HCT116 (cell line): ENCODE data around the gene MYH11. TPM values are rescaled to one million over a fixed set of nuclear protein-coding genes. Genes with fewer than 3 reads are reported as not detected.
"Not testable (repeated sequence)": the region's sequence is repeated elsewhere in the genome, so short reads cannot be mapped to it uniquely, and the experiment has no call there.

ENCODE experiments used
- ATAC-seq: fragments of 200-7000 bp; cut with Tn5 transposase; 2 replicates; pipeline ENCODE4 v1.9.1; 2020; ENCODE audit warnings: mild to moderate bottlenecking, moderate library complexity
- BruUV-seq: library from RNA; stranded (reverse); fragments of 400-500 nt; replicated peaks from 2 replicates; lab custom pipeline; 2021; lab: Mats Ljungman, UMichigan
- CTCF ChIA-PET: fragments of 300-600 bp; sonication (Branson Sonifier 250); formaldehyde crosslinking; loops from one replicate; lab custom pipeline; 2021; ENCODE audit warnings: antibody characterized with exemption; lab: Charles Lee
- POLR2A ChIA-PET: fragments of 300-600, 350-600 bp; sonication (Branson Sonifier 250); formaldehyde crosslinking; loops from one replicate; lab custom pipeline; 2021; ENCODE audit warnings: antibody characterized with exemption; lab: Charles Lee
- RAD21 ChIA-PET, 2 experiments: fragments of 300-600 bp; sonication (Branson Sonifier 250); formaldehyde crosslinking; loops; one replicate each; lab custom pipeline; 2023; ENCODE audit warnings: low total read pairs in 2 of 2; ENCODE audit not compliant: uncharacterized antibody in 2 of 2, unreplicated experiment in 2 of 2, low non-redundant PET in 1 of 2; lab: Charles Lee
- DNase-seq: peaks from one replicate; pipeline ENCODE4 v3.0.0-alpha.2; 2010; ENCODE audit warnings: low read depth, low spot score
- H2AFZ ChIP-seq: fragments of 200-600 bp; shearing (Covaris generic), sonication (generic); 2 replicates; pipeline ENCODE4 v1.6.1; 2017; ENCODE audit warnings: low read depth, mixed run types, mixed read lengths, antibody characterized with exemption, low read length; ENCODE audit not compliant: poor library complexity, severe bottlenecking
- H3K27ac ChIP-seq: 2 replicates; pipeline ENCODE4 v1.5.1; 2012; ENCODE audit warnings: low read depth, low read length
- H3K27me3 ChIP-seq: fragments of 200-600 bp; sonication (generic); 2 replicates; pipeline ENCODE4 v1.6.1; 2016; ENCODE audit warnings: mixed run types, low read length, mixed read lengths; ENCODE audit not compliant: insufficient read depth
- H3K36me3 ChIP-seq, 2 experiments: fragments of 200-500 bp in 1 of 2; fragments of 200-600 bp in 1 of 2; sonication (Bioruptor generic) in 1 of 2; sonication (generic) in 1 of 2; 2 replicates each; pipeline versions ENCODE4 v1.5.1 to v1.6.1; 2014 to 2016; ENCODE audit warnings: low read length in 2 of 2, inconsistent platforms in 1 of 2, mixed read lengths in 1 of 2, mixed run types in 1 of 2; ENCODE audit not compliant: insufficient read depth in 2 of 2, control insufficient read depth in 1 of 2
- H3K4me1 ChIP-seq, 2 experiments: fragments of 200-600 bp in 1 of 2; sonication (generic) in 1 of 2; 2 replicates each; pipeline versions ENCODE4 v1.5.1 to v1.6.1; 2012 to 2017; ENCODE audit warnings: low read length in 2 of 2, inconsistent platforms in 1 of 2, mild to moderate bottlenecking in 1 of 2, mixed read lengths in 1 of 2, mixed run types in 1 of 2, moderate library complexity in 1 of 2; ENCODE audit not compliant: insufficient read depth in 2 of 2, control insufficient read depth in 1 of 2
- H3K4me2 ChIP-seq: fragments of 200-600 bp; sonication (generic); 2 replicates; pipeline ENCODE4 v1.6.1; 2017; ENCODE audit warnings: mixed run types, low read length, mixed read lengths
- H3K4me3 ChIP-seq, 2 experiments: fragments of 200-600 bp in 1 of 2; sonication (generic) in 1 of 2; replicated peaks in 1 of 2; 2 replicates each; pipeline ENCODE4 v1.5.1; 2011 to 2016; ENCODE audit warnings: low read length in 2 of 2, control low read depth in 1 of 2, low read depth in 1 of 2, mild to moderate bottlenecking in 1 of 2, mixed read lengths in 1 of 2, mixed run types in 1 of 2
- H3K79me2 ChIP-seq: fragments of 200-600 bp; sonication (generic); 2 replicates; pipeline ENCODE4 v1.6.1; 2017; ENCODE audit warnings: mild to moderate bottlenecking, mixed run types, low read length, moderate library complexity, mixed read lengths; ENCODE audit not compliant: insufficient read depth
- H3K9ac ChIP-seq: fragments of 200-600 bp; sonication (generic); 2 replicates; pipeline ENCODE4 v1.6.1; 2016; ENCODE audit warnings: low read length, mixed read lengths
- H3K9me2 ChIP-seq: fragments of 200-600 bp; sonication (generic), shearing (Covaris generic); 2 replicates; pipeline ENCODE4 v1.6.1; 2017; ENCODE audit warnings: mixed run types, mild to moderate bottlenecking, moderate library complexity; ENCODE audit not compliant: insufficient read depth
- H3K9me3 ChIP-seq, 2 experiments: fragments of 200-500 bp in 1 of 2; fragments of 200-600 bp in 1 of 2; sonication (Bioruptor generic) in 1 of 2; sonication (generic) in 1 of 2; 2 replicates each; pipeline ENCODE4 v1.6.1; 2014 to 2017; ENCODE audit warnings: low read length in 2 of 2, mixed read lengths in 2 of 2, inconsistent platforms in 1 of 2, low read depth in 1 of 2, mild to moderate bottlenecking in 1 of 2, mixed run types in 1 of 2, moderate library complexity in 1 of 2; ENCODE audit not compliant: control insufficient read depth in 1 of 2, insufficient read depth in 1 of 2
- H4K20me1 ChIP-seq: fragments of 200-600 bp; sonication (generic), shearing (Covaris generic); 2 replicates; pipeline ENCODE4 v1.6.1; 2017; ENCODE audit warnings: mixed run types, mild to moderate bottlenecking, moderate library complexity; ENCODE audit not compliant: insufficient read depth
- ELF1 ChIP-seq: IDR thresholded peaks from 2 replicates; pipeline ENCODE4 v1.6.1; 2012; ENCODE audit warnings: low read depth, borderline replicate concordance
- EZH2phosphoT487 ChIP-seq: fragments of 200-600 bp; IDR thresholded peaks from 2 replicates; pipeline ENCODE4 v1.6.1; 2018; ENCODE audit warnings: antibody characterized with exemption, borderline replicate concordance
- POLR2A ChIP-seq: IDR thresholded peaks from 2 replicates; pipeline ENCODE4 v1.7.0; 2011; ENCODE audit warnings: borderline replicate concordance; ENCODE audit not compliant: insufficient read depth, insufficient read length; ENCODE audit errors: extremely low read depth
- SIN3A ChIP-seq: IDR thresholded peaks from 2 replicates; pipeline ENCODE4 v1.6.1; 2012; ENCODE audit warnings: low read depth
- ZBTB33 ChIP-seq: IDR thresholded peaks from 2 replicates; pipeline ENCODE4 v1.6.1; 2011; ENCODE audit warnings: mild to moderate bottlenecking, low read length, moderate library complexity; ENCODE audit not compliant: insufficient replicate concordance; ENCODE audit errors: extremely low read depth
- intact Hi-C: fragments of 100-400 bp; cut with micrococcal nuclease; formaldehyde crosslinking; loops from 2 replicates; pipeline ENCODE4 v1.10.0; 2022
- total RNA-seq: library from RNA; stranded (reverse); gene quantifications from one replicate; pipeline ENCODE4 v1.2.1, GENCODE V29; 2021; ENCODE audit not compliant: unreplicated experiment

The MYH11 gene
- total RNA-seq, 1 experiment from 2014 or later, result 0.61 TPM

- Histone ChIP-seq H3K9me2 (no peaks in the 10 kb centered on the region), H3K9ac (no peak overlapping the region), H3K4me3 (no peak overlapping the region), H3K4me1 (no peaks in the 10 kb centered on the region), H2AFZ (no peak overlapping the region), H3K27me3 (no peaks in the 10 kb centered on the region), H3K4me2 (no peak overlapping the region), H3K36me3 (peaks cover 47 to 69% of the 10 kb centered on the region in 2 experiments), H3K79me2 (no peaks in the 10 kb centered on the region), H3K9me3 (no peaks in the 10 kb centered on the region), H3K27ac (no peak overlapping the region), H4K20me1 (no peaks in the 10 kb centered on the region)
- ChIA-PET POLR2A (no interaction called here), CTCF (no interaction called here), RAD21 (no interaction called here)
- BruUV-seq, result no TSS peak
- intact Hi-C loops, result no loop called here
- TF ChIP-seq SIN3A (no peak), ELF1 (no peak)
- DNase-seq, result no peak
- ATAC-seq, result no peak
Measured at GRCh38 chr16:15694499-15694898, 162.3 kb downstream of the MYH11 start.

GRCh38 chr16:15692508-15692907 lies 164.3 kb downstream of the MYH11 start:
- H3K4me2 ChIP-seq, H3K27me3 ChIP-seq, intact Hi-C loops, ATAC-seq, POLR2A ChIA-PET, H3K9me2 ChIP-seq, H3K79me2 ChIP-seq, H3K4me3 ChIP-seq, H4K20me1 ChIP-seq, H3K9ac ChIP-seq, CTCF ChIA-PET, H3K4me1 ChIP-seq, RAD21 ChIA-PET, H3K27ac ChIP-seq, BruUV-seq, DNase-seq, H3K9me3 ChIP-seq, H2AFZ ChIP-seq: not testable (repeated sequence)
- peaks cover 34 to 58% of the 10 kb centered on the region in 2 experiments for H3K36me3 ChIP-seq

- DNase-seq (no peak), ATAC-seq (no peak)
- intact Hi-C loops, result no loop called here
- H3K9me2 ChIP-seq, result no peaks in the 10 kb centered on the region
- no peaks in the 10 kb centered on the region for H4K20me1 ChIP-seq
- peaks cover 4% of the 10 kb centered on the region; the same call in 1 of the 2 replicates for H3K79me2 ChIP-seq
- H3K36me3 ChIP-seq, result peaks cover 32 to 56% of the 10 kb centered on the region in 2 experiments
- TF ChIP-seq ELF1, result no peak
- no peak for TF ChIP-seq EZH2phosphoT487
- no peak for TF ChIP-seq ZBTB33
- no peak for TF ChIP-seq POLR2A
- H3K9ac ChIP-seq, result no peak overlapping the region
- H3K27ac ChIP-seq, result no peak overlapping the region
- no peaks in the 10 kb centered on the region for H3K4me1 ChIP-seq
- H3K4me2 ChIP-seq, result no peak overlapping the region
- H2AFZ ChIP-seq, result no peak overlapping the region
- CTCF ChIA-PET, result no interaction called here
- no peaks in the 10 kb centered on the region for H3K9me3 ChIP-seq
- no peaks in the 10 kb centered on the region for H3K27me3 ChIP-seq
- no peak overlapping the region for H3K4me3 ChIP-seq
- RAD21 ChIA-PET, result no interaction called here
- POLR2A ChIA-PET, result no interaction called here
- no TSS peak for BruUV-seq
Measured at GRCh38 chr16:15691046-15691445, 165.8 kb downstream of the MYH11 start.
